HG02571 (cell line): ENCODE measurements around the gene CES5A.
"Not testable (repeated sequence)": the region's sequence is repeated elsewhere in the genome, so short reads cannot be mapped to it uniquely, and the experiment has no call there.

Experiments used
- ATAC-seq: cut with Tn5 transposase; IDR thresholded peaks from one replicate; pipeline ENCODE4 v1.9.1; 2021; ENCODE audit warnings: mild to moderate bottlenecking, moderate library complexity; ENCODE audit not compliant: unreplicated experiment

Gene CES5A, protein sequence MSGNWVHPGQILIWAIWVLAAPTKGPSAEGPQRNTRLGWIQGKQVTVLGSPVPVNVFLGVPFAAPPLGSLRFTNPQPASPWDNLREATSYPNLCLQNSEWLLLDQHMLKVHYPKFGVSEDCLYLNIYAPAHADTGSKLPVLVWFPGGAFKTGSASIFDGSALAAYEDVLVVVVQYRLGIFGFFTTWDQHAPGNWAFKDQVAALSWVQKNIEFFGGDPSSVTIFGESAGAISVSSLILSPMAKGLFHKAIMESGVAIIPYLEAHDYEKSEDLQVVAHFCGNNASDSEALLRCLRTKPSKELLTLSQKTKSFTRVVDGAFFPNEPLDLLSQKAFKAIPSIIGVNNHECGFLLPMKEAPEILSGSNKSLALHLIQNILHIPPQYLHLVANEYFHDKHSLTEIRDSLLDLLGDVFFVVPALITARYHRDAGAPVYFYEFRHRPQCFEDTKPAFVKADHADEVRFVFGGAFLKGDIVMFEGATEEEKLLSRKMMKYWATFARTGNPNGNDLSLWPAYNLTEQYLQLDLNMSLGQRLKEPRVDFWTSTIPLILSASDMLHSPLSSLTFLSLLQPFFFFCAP

DNA sequence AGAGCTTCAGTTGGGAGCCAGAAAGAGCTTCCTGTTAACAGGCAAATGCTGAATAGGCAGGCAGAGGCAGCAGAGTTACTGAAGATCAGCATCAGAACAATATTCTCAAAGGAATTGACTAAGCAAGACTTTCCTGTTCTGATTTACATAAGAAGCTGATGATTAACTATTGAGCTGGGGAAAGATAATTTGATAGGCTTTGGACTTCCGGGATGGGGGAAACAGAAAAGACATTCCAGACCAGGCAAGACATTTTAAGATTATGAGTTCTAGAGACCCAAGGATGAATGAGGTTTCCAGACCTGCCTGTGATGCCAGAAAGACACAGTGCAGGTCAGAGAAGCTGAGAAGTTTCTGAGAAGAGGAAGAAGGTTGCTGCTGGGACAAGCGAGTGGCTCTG is at the start of gene CES5A:
Gene CES5A, minus strand, starts transcription at position 101 of the 400 bp plus-strand sequence. CDS start 152 bp downstream, outside the sequence.
- no peak for ATAC-seq

- no peak for ATAC-seq
Observed at GRCh38 chr16:55922662-55923061, 47.5 kb upstream of the CES5A start.

DNA sequence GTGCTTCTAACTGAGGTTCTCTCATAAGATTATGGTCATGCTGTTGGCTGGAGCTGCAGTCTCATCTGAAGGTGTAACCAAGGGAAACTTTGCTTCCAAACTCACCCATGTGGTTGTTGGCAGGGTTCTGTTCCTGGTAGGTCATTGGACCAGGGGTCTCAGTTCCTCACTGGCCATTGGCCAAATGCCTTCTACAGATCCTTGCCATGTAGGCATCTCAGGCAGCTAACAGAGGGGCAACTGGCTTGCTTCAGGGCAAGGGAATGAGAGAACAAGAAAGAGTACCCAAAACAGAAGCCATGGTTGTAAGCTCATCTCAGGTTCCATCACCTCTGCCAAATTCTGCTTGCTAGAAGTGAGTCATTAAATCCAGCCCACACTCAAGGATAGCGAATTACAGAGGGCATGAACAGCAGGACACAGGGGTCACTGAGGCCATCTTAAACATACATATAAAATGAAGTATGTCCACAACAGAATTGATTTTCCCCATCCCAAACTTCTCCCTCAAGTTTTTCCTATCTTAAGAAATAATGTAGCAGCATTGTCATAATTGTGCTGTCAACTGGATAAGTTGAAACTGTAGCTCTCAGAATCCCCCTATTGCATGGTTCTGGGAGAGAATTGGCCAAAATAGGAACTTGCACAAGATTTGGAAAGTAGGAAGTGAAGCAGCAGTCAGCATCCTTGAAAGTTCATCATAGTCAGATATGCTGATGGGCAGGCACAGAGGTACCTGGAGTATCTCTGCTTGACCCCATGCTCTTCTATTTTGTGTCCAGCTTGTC is 42.4 kb upstream of the CES5A start:
- ATAC-seq = no peak

GRCh38 chr16:55915096-55915827 is 40.1 kb upstream of the CES5A start:
- ATAC-seq = no peak

DNA sequence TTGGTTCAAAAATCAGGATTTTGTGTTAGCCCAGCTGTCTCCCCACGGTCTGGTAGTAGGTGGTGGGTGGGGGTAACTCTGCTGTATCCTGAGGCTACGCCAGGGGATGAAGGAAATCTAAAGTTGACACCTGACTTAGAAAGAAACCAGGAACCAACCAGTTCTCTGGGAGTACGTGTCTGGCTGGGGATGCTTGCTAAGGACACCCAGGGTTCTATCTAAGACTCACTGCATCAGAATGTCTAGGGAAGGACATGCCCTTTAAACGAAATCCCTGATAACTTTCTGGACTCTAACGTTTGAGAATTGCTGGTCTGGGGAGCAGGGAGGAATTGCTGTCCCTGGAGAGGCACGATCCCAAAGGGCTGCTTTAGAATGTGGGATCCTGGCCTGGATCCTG is 39.2 kb upstream of the CES5A start:
- no peak for ATAC-seq

- ATAC-seq = no peak
Observed at GRCh38 chr16:55913716-55914115, 38.5 kb upstream of the CES5A start.

GRCh38 chr16:55913121-55913520 is 37.9 kb upstream of the CES5A start:
- not testable (repeated sequence) for ATAC-seq

DNA sequence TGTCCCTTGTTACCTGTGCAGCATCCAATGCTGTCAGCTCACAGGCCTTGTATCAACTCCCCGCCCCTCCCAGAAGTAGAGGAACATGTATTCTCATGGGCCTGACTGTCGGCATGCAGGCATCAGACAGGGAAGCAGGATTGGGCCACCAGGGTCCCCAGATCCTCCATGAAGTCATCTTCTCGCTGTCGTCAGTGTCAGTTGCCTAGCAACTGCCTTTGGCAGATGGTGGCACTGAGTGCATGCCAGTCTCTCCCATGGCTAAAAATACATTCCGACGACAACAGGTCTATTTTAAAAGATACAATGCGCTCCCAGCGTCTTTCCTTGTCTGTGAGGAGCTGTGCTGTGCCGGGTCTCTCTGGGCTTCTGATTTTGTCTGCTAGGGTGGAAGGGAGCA is 36.8 kb upstream of the CES5A start:
- ATAC-seq = no peak

- ATAC-seq = no peak
Observed at GRCh38 chr16:55911616-55912015, 36.4 kb upstream of the CES5A start.

- no peak for ATAC-seq
Observed at GRCh38 chr16:55909876-55910275, 34.7 kb upstream of the CES5A start.

DNA sequence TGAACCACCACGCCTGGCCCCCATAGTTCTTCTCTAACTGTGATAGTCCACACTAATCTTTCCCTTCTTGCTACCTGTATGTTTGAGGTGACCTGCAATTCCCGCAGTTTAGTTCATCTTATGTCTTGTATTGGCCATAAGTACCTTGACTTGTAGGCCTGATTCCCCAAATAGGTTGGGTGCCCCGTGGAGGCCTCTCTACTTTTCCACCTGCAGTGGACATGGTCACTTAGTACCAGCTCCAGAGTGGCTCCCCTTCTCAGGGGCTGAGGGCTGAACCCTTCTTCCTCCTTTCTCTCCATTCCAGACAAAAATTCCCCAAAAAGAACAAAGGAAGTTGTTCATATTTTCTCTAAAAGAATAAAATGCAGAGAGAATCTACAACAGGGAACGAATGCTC is 33.5 kb upstream of the CES5A start:
- ATAC-seq = no peak

DNA sequence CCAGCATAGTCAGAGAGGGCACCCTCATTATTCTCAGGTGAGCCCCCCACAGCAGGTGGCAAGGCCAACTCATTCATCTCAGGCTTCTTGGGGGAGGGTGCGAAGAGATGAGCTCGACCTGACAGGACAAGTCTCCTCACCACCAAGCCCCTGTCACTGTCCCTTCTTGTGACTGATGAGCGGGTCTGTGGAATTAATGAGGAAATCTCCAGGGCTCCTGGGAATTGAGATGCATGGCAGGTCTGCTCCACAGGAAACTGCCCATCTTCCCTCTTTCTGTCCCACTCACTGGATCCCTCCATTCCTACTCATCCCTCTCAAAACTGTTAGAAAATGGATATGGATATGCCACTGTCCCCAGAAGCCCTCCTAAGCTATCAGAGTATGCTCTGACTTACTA is 32.5 kb upstream of the CES5A start:
- no peak for ATAC-seq

GRCh38 chr16:55906123-55906522 is 30.9 kb upstream of the CES5A start:
- ATAC-seq = no peak

GRCh38 chr16:55905651-55906050 is 30.5 kb upstream of the CES5A start:
- ATAC-seq = no peak

GRCh38 chr16:55901566-55902217 is 26.5 kb upstream of the CES5A start:
- no peak for ATAC-seq

GRCh38 chr16:55900616-55901393 is 25.6 kb upstream of the CES5A start:
- ATAC-seq = no peak

GRCh38 chr16:55899857-55900256 is 24.7 kb upstream of the CES5A start:
- no peak for ATAC-seq

GRCh38 chr16:55898592-55898991 is 23.4 kb upstream of the CES5A start:
- ATAC-seq = no peak

- no peak for ATAC-seq
Observed at GRCh38 chr16:55892821-55893220, 17.6 kb upstream of the CES5A start.

DNA sequence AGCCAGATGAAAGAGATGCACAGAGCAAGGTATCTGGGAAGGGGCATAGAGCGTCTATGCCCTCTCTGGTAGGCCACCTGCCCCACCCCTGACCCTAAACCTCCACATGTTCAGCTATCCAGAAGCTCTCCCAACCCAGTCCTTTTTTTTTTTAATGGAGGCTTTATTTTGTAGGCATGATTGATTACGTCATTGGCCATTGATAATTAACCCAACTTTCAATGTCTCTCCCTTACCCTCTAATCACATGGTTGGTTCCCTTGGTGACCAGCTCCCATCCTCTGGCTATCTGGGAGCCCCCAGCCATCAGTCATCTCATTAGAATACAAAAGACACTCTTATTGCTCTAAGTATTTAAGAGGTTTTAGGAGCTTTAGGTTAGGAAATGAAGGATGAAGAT is 14.3 kb upstream of the CES5A start:
- no peak for ATAC-seq
